Measurements from ENCODE around the gene NFIC. TPM values are rescaled to one million over a fixed set of nuclear protein-coding genes. Genes with fewer than 3 reads are reported as not detected.

Gene NFIC
- total RNA-seq, 2 experiments from 2014 or later, result 1.5 to 1.7 TPM

- Histone ChIP-seq H3K27ac (ENCODE audit: low read depth, low read length, poor library complexity, severe bottlenecking) (no peak overlapping the region), H3K4me1 (ENCODE audit: insufficient read depth, low read length, poor library complexity, severe bottlenecking) (no peaks in the 10 kb centered on the region), H3K4me3 (ENCODE audit: low read depth, low read length, poor library complexity, severe bottlenecking) (no peak overlapping the region), H3K9me3 (ENCODE audit: low read length) (no peaks in the 10 kb centered on the region), H3K4me2 (ENCODE audit: low read length) (no peak overlapping the region), H3K36me3 (ENCODE audit: insufficient read depth, low read length) (peaks cover 52% of the 10 kb centered on the region), H2AFZ (ENCODE audit: low read length) (no peak overlapping the region), H4K20me1 (ENCODE audit: insufficient read depth, low read length) (no peaks in the 10 kb centered on the region), H3K9me2 (ENCODE audit: insufficient read depth, low read length) (no peaks in the 10 kb centered on the region), H3K79me2 (ENCODE audit: insufficient read depth, low read depth, low read length) (no peaks in the 10 kb centered on the region)
- no peak for TF ChIP-seq EZH2phosphoT487 (IDR thresholded peaks at IDR 0.05; ENCODE audit: borderline replicate concordance, low read depth, low read length)
- TF ChIP-seq CTCF (conservative IDR thresholded peaks at IDR 0.05; ENCODE audit: low read length), result no peak
- BruUV-seq (replicated peaks), result no TSS peak
- POLR2A ChIA-PET, result interaction anchor here (0.8 kb wide), 1 partner anchor 14 kb away, joined by 3 read pairs; no protein-coding TSS in a partner anchor
- intact Hi-C loops (cut with micrococcal nuclease; ENCODE audit: unreplicated experiment), result no loop called here
- no peak for DNase-seq (ENCODE audit: low spot score)
- CTCF ChIA-PET (ENCODE audit: unreplicated experiment), result no interaction called here
Observed at GRCh38 chr19:3492919-3493318, 126.5 kb downstream of the NFIC start.

- Histone ChIP-seq H3K4me2 (ENCODE audit: low read length) (no peak overlapping the region), H3K9me2 (ENCODE audit: insufficient read depth, low read length) (no peaks in the 10 kb centered on the region), H2AFZ (ENCODE audit: low read length) (no peak overlapping the region), H3K36me3 (ENCODE audit: insufficient read depth, low read length) (peaks cover 52% of the 10 kb centered on the region), H4K20me1 (ENCODE audit: insufficient read depth, low read length) (no peaks in the 10 kb centered on the region), H3K9me3 (ENCODE audit: low read length) (no peaks in the 10 kb centered on the region), H3K79me2 (ENCODE audit: insufficient read depth, low read depth, low read length) (peaks cover 2% of the 10 kb centered on the region; the same call in 1 of the 2 replicates), H3K27ac (ENCODE audit: low read depth, low read length, poor library complexity, severe bottlenecking) (no peak overlapping the region), H3K4me1 (ENCODE audit: insufficient read depth, low read length, poor library complexity, severe bottlenecking) (peaks cover under 1% of the 10 kb centered on the region), H3K4me3 (ENCODE audit: low read depth, low read length, poor library complexity, severe bottlenecking) (no peak overlapping the region)
- no peak for DNase-seq (ENCODE audit: low spot score)
- POLR2A ChIA-PET, result no interaction called here
- CTCF ChIA-PET (ENCODE audit: unreplicated experiment), result no interaction called here
- no TSS peak for BruUV-seq (replicated peaks)
- intact Hi-C loops (cut with micrococcal nuclease; ENCODE audit: unreplicated experiment), result no loop called here
- TF ChIP-seq EZH2phosphoT487 (IDR thresholded peaks at IDR 0.05; ENCODE audit: borderline replicate concordance, low read depth, low read length), result no peak
- TF ChIP-seq CTCF (conservative IDR thresholded peaks at IDR 0.05; ENCODE audit: low read length), result no peak
Observed at GRCh38 chr19:3493651-3494050, 127.3 kb downstream of the NFIC start.

- H4K20me1 ChIP-seq (ENCODE audit: insufficient read depth, low read length), result no peaks in the 10 kb centered on the region
- BruUV-seq (replicated peaks), result no TSS peak
- intact Hi-C loops (cut with micrococcal nuclease; ENCODE audit: unreplicated experiment), result no loop called here
- no peak overlapping the region for H3K4me3 ChIP-seq (ENCODE audit: low read depth, low read length, poor library complexity, severe bottlenecking)
- H3K4me1 ChIP-seq (ENCODE audit: insufficient read depth, low read length, poor library complexity, severe bottlenecking), result peaks cover 4% of the 10 kb centered on the region
- peaks cover 52% of the 10 kb centered on the region for H3K36me3 ChIP-seq (ENCODE audit: insufficient read depth, low read length)
- H2AFZ ChIP-seq (ENCODE audit: low read length), result no peak overlapping the region
- no peak overlapping the region; the same call in 1 of the 2 replicates for H3K4me2 ChIP-seq (ENCODE audit: low read length)
- ChIA-PET CTCF (ENCODE audit: unreplicated experiment) (interaction anchor here (0.5 kb wide), 1 partner anchor 432 kb away, joined by 4 read pairs; no protein-coding TSS in a partner anchor), POLR2A (no interaction called here)
- H3K9me3 ChIP-seq (ENCODE audit: low read length), result no peaks in the 10 kb centered on the region
- DNase-seq (ENCODE audit: low spot score), result peak; percentile 25
- H3K79me2 ChIP-seq (ENCODE audit: insufficient read depth, low read depth, low read length), result peaks cover 6% of the 10 kb centered on the region
- H3K27ac ChIP-seq (ENCODE audit: low read depth, low read length, poor library complexity, severe bottlenecking), result no peak overlapping the region
- no peaks in the 10 kb centered on the region for H3K9me2 ChIP-seq (ENCODE audit: insufficient read depth, low read length)
- TF ChIP-seq CTCF (conservative IDR thresholded peaks at IDR 0.05; ENCODE audit: low read length) (no peak), EZH2phosphoT487 (IDR thresholded peaks at IDR 0.05; ENCODE audit: borderline replicate concordance, low read depth, low read length) (no peak)
Observed at GRCh38 chr19:3494051-3494450, 127.7 kb downstream of the NFIC start.
